Testis (tissue), 2 donors: ENCODE measurements around the gene DYNC2LI1.

Source experiments
- POLR2A ChIP-seq: fragments of 450-650 bp; IDR thresholded peaks from one replicate; pipeline ENCODE4 v1.6.1; 2017; ENCODE audit warnings: antibody characterized with exemption, mild to moderate bottlenecking, moderate library complexity
- TF ChIP-seq, protein P1 (sequence below), 3 experiments: fragments of 450-650 bp in 2 of 3; fragments of 200-600 bp in 1 of 3; sonication (generic) in 1 of 3; IDR thresholded peaks; one replicate each; pipeline ENCODE4 v1.5.1; 2016 to 2019; ENCODE audit warnings: antibody characterized with exemption in 3 of 3, mild to moderate bottlenecking in 2 of 3, moderate library complexity in 1 of 3

DNA sequence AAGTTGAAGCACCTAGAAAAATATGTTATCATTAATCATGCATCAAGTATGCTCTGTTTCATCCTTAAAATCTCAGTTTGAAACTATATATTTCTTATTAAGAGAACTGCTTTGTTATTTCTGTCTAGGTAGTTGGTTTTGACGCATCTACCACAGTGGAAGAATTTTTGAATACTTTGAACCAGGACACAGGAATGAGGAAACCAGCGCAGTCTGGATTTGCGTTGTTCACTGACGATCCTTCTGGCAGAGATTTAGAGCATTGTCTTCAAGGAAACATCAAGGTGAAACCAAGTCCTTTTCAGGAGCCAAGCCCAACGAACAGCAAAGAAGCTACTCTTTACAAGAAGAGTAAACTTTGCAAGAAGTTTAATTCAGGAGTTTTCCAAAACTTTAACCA is 30.1 kb upstream of the DYNC2LI1 start:
- TF ChIP-seq, protein P1, sequence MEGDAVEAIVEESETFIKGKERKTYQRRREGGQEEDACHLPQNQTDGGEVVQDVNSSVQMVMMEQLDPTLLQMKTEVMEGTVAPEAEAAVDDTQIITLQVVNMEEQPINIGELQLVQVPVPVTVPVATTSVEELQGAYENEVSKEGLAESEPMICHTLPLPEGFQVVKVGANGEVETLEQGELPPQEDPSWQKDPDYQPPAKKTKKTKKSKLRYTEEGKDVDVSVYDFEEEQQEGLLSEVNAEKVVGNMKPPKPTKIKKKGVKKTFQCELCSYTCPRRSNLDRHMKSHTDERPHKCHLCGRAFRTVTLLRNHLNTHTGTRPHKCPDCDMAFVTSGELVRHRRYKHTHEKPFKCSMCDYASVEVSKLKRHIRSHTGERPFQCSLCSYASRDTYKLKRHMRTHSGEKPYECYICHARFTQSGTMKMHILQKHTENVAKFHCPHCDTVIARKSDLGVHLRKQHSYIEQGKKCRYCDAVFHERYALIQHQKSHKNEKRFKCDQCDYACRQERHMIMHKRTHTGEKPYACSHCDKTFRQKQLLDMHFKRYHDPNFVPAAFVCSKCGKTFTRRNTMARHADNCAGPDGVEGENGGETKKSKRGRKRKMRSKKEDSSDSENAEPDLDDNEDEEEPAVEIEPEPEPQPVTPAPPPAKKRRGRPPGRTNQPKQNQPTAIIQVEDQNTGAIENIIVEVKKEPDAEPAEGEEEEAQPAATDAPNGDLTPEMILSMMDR (IDR thresholded peaks at IDR 0.05), result no peak
- TF ChIP-seq POLR2A, result no peak
